NCI-H446 treated with DMSO at 0.1 percent for 48 hours (cell line): ENCODE measurements around the gene IGLL1.
"Not testable (repeated sequence)": the region's sequence is repeated elsewhere in the genome, so short reads cannot be mapped to it uniquely, and the experiment has no call there.

Experiments used
- DNase-seq: peaks from one replicate; lab custom pipeline; 2025; lab: John Stamatoyannopoulos, UW

The IGLL1 gene

GRCh38 chr22:23579870-23580575 lies at the start of gene IGLL1:
IGLL1 (minus strand) TSS chr22:23580290; CDS start chr22:23580190, 100 bp downstream.
- DNase-seq: no peak

GRCh38 chr22:23628056-23628743 lies 48.1 kb upstream of the IGLL1 start:
- not testable (repeated sequence) for DNase-seq

- not testable (repeated sequence) for DNase-seq
Observed at GRCh38 chr22:23627401-23628055, 47.4 kb upstream of the IGLL1 start.

- no peak for DNase-seq
Observed at GRCh38 chr22:23626286-23626975, 46.3 kb upstream of the IGLL1 start.

GRCh38 chr22:23622634-23623033 lies 42.5 kb upstream of the IGLL1 start:
- no peak for DNase-seq

- not testable (repeated sequence) for DNase-seq
Observed at GRCh38 chr22:23621916-23622315, 41.8 kb upstream of the IGLL1 start.

- no peak for DNase-seq
Observed at GRCh38 chr22:23621082-23621780, 41.1 kb upstream of the IGLL1 start.

GRCh38 chr22:23613193-23613972 lies 33.3 kb upstream of the IGLL1 start:
- DNase-seq: no peak

- DNase-seq: no peak
Observed at GRCh38 chr22:23609983-23610781, 30.1 kb upstream of the IGLL1 start.

GRCh38 chr22:23608583-23608982 lies 28.5 kb upstream of the IGLL1 start:
- DNase-seq: no peak

GRCh38 chr22:23606204-23607131 lies 26.4 kb upstream of the IGLL1 start:
- no peak for DNase-seq

GRCh38 chr22:23604939-23605712 lies 25.0 kb upstream of the IGLL1 start:
- DNase-seq: no peak

GRCh38 chr22:23603266-23603665 lies 23.2 kb upstream of the IGLL1 start:
- no peak for DNase-seq

GRCh38 chr22:23598805-23599518 lies 18.9 kb upstream of the IGLL1 start:
- no peak for DNase-seq

- DNase-seq: not testable (repeated sequence)
Observed at GRCh38 chr22:23597576-23598268, 17.6 kb upstream of the IGLL1 start.

- DNase-seq: not testable (repeated sequence)
Observed at GRCh38 chr22:23595904-23596303, 15.8 kb upstream of the IGLL1 start.

- no peak for DNase-seq
Observed at GRCh38 chr22:23591846-23592245, 11.8 kb upstream of the IGLL1 start.
